Measurements from ENCODE around the gene KDM7A. TPM values are rescaled to one million over a fixed set of nuclear protein-coding genes. Genes with fewer than 3 reads are reported as not detected.

The KDM7A gene
- polyA plus RNA-seq, 2 of the 4 experiments (the other 2 are of a cell fraction) = 1.4 to 4.1 TPM

DNA sequence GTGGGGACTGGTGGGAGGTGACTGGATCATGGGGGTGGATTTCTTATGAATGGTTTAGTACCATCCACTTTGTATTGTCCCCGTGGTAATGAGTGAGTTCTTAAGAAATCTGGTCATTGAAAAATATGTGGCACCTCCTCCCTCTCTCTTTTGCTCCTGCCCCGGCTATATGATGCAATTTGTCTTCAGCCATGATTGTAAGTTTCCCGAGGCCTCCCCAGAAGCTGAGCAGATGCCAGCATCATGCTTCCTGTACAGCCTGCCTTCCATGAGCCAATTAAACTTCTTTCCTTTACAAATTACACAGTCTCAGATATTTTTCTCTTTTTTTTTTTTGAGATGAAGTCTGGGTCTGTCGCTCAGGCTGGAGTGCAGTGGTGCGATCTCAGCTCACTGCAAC lies 2.6 kb upstream of the KDM7A start (continued):
- TF ChIP-seq RAD21 (conservative IDR thresholded peaks at IDR 0.05 in 1 of 2, IDR thresholded peaks at IDR 0.05 in 1 of 2) (no peak), CBX8 (IDR thresholded peaks at IDR 0.05) (no peak)

- WGBS (ENCODE audit: missing lambda C conversion rate) = 2% methylated on average over 18 of the region's 95 CpGs
- DNase-seq (ENCODE audit: low read depth in 1 of 2, low spot score in 1 of 2) (no peak), ATAC-seq (peak in 1 of 2 experiments; percentile 2; a peak in 2 of 6 replicates), FAIRE-seq (no peak)
- ChIA-PET CTCF (interaction anchor here (0.7 to 7.0 kb wide), 11 partner anchors 11 to 300 kb away, joined by 3 to 55 read pairs (median 3); no protein-coding TSS in a partner anchor), POLR2A (interaction anchor here (1.0 to 1.9 kb wide), 3 partner anchors 52 to 148 kb away, joined by 3 to 14 read pairs (median 4); no protein-coding TSS in a partner anchor)
- H3K4me3 ChIP-seq = peak overlapping the region; percentile 92
- H3K27ac ChIP-seq = peak overlapping the region; percentile 87 to 91
- H3K4me2 ChIP-seq = peak overlapping the region; percentile 93
- no peak for TF ChIP-seq ZFP36 (IDR thresholded peaks at IDR 0.05; ENCODE audit: borderline replicate concordance, partially characterized antibody)
- no peak for TF ChIP-seq ZSCAN20 (CRISPR knock-in tag; IDR thresholded peaks at IDR 0.05)
- TF ChIP-seq HOXA7 (CRISPR knock-in tag; IDR thresholded peaks at IDR 0.05) = no peak
- H3K4me1 ChIP-seq = peaks cover 9% of the 10 kb centered on the region; the same call in 1 of the 3 replicates
- H3K9me3 ChIP-seq = peaks cover 8% of the 10 kb centered on the region; the same call in 2 of the 3 replicates
Observed at GRCh38 chr7:140176122-140176701, 571 bp downstream of the KDM7A start.

GRCh38 chr7:140175221-140176121 lies 1.3 kb downstream of the KDM7A start:
- Histone ChIP-seq H3K4me1 (peaks cover 11% of the 10 kb centered on the region; the same call in 1 of the 3 replicates), H3K4me3 (peak overlapping the region; percentile 92), H3K4me2 (peak overlapping the region; percentile 93), H3K27ac (peak overlapping the region; percentile 87 to 91), H3K9me3 (peaks cover 8% of the 10 kb centered on the region; the same call in 2 of the 3 replicates)
- POLR2A ChIA-PET = interaction anchor here (0.5 to 1.9 kb wide), 7 partner anchors 10 to 750 kb away, joined by 3 to 14 read pairs (median 3); no protein-coding TSS in a partner anchor
- ATAC-seq (peak; percentile 72 to 81), DNase-seq (ENCODE audit: low read depth in 1 of 2, low spot score in 1 of 2) (peak; percentile 86 to 94), FAIRE-seq (no peak)
- WGBS (ENCODE audit: missing lambda C conversion rate) = 1% methylated on average over 26 of the region's 72 CpGs
- CTCF ChIA-PET = interaction anchor here (0.7 to 7.0 kb wide), 11 partner anchors 10 to 301 kb away, joined by 3 to 55 read pairs (median 3); no protein-coding TSS in a partner anchor
- TF ChIP-seq CBX8 (IDR thresholded peaks at IDR 0.05) = no peak
- TF ChIP-seq PHF8 (IDR thresholded peaks at IDR 0.05; ENCODE audit: borderline replicate concordance, low read depth) = peak; percentile 49
- peak; percentile 86 for TF ChIP-seq CTCF (IDR thresholded peaks at IDR 0.05)
- no peak for TF ChIP-seq HDAC2 (IDR thresholded peaks at IDR 0.05)
- peak; percentile 37 to 42; a peak in 1 of 5 replicates for TF ChIP-seq JUN (IDR thresholded peaks at IDR 0.05)
- TF ChIP-seq MYC (IDR thresholded peaks at IDR 0.05; ENCODE audit: borderline replicate concordance, low read length) = no peak
- no peak for TF ChIP-seq RFX5 (IDR thresholded peaks at IDR 0.05)
- no peak for TF ChIP-seq FOXS1 (CRISPR knock-in tag; IDR thresholded peaks at IDR 0.05)
- TF ChIP-seq TP53 (CRISPR knock-in tag; IDR thresholded peaks at IDR 0.05) = no peak
- TF ChIP-seq RAD21 (conservative IDR thresholded peaks at IDR 0.05 in 1 of 2, IDR thresholded peaks at IDR 0.05 in 1 of 2) = peak; percentile 85 to 86
- TF ChIP-seq HES2 (IDR thresholded peaks at IDR 0.05) = no peak
- no peak for TF ChIP-seq EHMT2 (IDR thresholded peaks at IDR 0.05; ENCODE audit: low read depth)
- no peak for TF ChIP-seq HEYL (CRISPR knock-in tag; IDR thresholded peaks at IDR 0.05)
- TF ChIP-seq, protein P1, sequence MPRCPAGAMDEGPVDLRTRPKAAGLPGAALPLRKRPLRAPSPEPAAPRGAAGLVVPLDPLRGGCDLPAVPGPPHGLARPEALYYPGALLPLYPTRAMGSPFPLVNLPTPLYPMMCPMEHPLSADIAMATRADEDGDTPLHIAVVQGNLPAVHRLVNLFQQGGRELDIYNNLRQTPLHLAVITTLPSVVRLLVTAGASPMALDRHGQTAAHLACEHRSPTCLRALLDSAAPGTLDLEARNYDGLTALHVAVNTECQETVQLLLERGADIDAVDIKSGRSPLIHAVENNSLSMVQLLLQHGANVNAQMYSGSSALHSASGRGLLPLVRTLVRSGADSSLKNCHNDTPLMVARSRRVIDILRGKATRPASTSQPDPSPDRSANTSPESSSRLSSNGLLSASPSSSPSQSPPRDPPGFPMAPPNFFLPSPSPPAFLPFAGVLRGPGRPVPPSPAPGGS (IDR thresholded peaks at IDR 0.05) = peak; percentile 16; the same call in 1 of the 3 replicates
- TF ChIP-seq EP300 (IDR thresholded peaks at IDR 0.05) = no peak
- no peak for TF ChIP-seq ESRRA (IDR thresholded peaks at IDR 0.05; ENCODE audit: borderline replicate concordance, low read length)
- no peak for TF ChIP-seq POLR2A (IDR thresholded peaks at IDR 0.05; ENCODE audit: low read length)
- TF ChIP-seq NPAS2 (CRISPR knock-in tag; IDR thresholded peaks at IDR 0.05; ENCODE audit: borderline replicate concordance) = no peak
- TF ChIP-seq HOXB5 (CRISPR knock-in tag; IDR thresholded peaks at IDR 0.05) = no peak
- TF ChIP-seq FOSL2 (IDR thresholded peaks at IDR 0.05) = no peak
- no peak for TF ChIP-seq FOSL2 (CRISPR knock-in tag; IDR thresholded peaks at IDR 0.05)
- no peak for TF ChIP-seq RARB (CRISPR knock-in tag; IDR thresholded peaks at IDR 0.05)
- no peak for TF ChIP-seq MAFK (IDR thresholded peaks at IDR 0.05; ENCODE audit: partially characterized antibody)
- no peak for TF ChIP-seq SREBF2 (IDR thresholded peaks at IDR 0.05)
- no peak for TF ChIP-seq HOXA7 (CRISPR knock-in tag; IDR thresholded peaks at IDR 0.05)
- TF ChIP-seq, protein P2, sequence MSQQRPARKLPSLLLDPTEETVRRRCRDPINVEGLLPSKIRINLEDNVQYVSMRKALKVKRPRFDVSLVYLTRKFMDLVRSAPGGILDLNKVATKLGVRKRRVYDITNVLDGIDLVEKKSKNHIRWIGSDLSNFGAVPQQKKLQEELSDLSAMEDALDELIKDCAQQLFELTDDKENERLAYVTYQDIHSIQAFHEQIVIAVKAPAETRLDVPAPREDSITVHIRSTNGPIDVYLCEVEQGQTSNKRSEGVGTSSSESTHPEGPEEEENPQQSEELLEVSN (IDR thresholded peaks at IDR 0.05; ENCODE audit: borderline replicate concordance, low read depth) = no peak
- no peak for TF ChIP-seq NR3C1 (IDR thresholded peaks at IDR 0.05)
- peak; percentile 93 for TF ChIP-seq SMC3 (IDR thresholded peaks at IDR 0.05)
- no peak for TF ChIP-seq POLR2AphosphoS2 (conservative IDR thresholded peaks at IDR 0.05; ENCODE audit: low read length)

All from A549 (cell line).